Sigmoid colon (tissue), 4 donors: ENCODE data around the gene HNRNPA0.

Source experiments
- EP300 ChIP-seq, 4 donors: sonication (generic); formaldehyde crosslinking; IDR thresholded peaks; one replicate each; pipeline ENCODE4 v1.6.1; 2017; ENCODE audit warnings: antibody characterized with exemption in 4 of 4
- POLR2A ChIP-seq, 2 donors: fragments of 450-650 bp; IDR thresholded peaks; one replicate each; pipeline ENCODE4 v1.6.1; 2016; ENCODE audit warnings: antibody characterized with exemption in 2 of 2, mild to moderate bottlenecking in 2 of 2, moderate library complexity in 2 of 2
- POLR2AphosphoS5 ChIP-seq, 4 donors: sonication (generic); formaldehyde crosslinking; IDR thresholded peaks; one replicate each; pipeline ENCODE4 v1.6.1; 2017; ENCODE audit warnings: antibody characterized with exemption in 4 of 4
- TF ChIP-seq, protein P1 (sequence below), 4 experiments: fragments of 450-650 bp in 3 of 4; fragments of 200-600 bp in 1 of 4; IDR thresholded peaks; one replicate each; pipeline ENCODE4 v1.5.1; 2016 to 2019; ENCODE audit warnings: antibody characterized with exemption in 4 of 4, mild to moderate bottlenecking in 3 of 4, moderate library complexity in 2 of 4

DNA sequence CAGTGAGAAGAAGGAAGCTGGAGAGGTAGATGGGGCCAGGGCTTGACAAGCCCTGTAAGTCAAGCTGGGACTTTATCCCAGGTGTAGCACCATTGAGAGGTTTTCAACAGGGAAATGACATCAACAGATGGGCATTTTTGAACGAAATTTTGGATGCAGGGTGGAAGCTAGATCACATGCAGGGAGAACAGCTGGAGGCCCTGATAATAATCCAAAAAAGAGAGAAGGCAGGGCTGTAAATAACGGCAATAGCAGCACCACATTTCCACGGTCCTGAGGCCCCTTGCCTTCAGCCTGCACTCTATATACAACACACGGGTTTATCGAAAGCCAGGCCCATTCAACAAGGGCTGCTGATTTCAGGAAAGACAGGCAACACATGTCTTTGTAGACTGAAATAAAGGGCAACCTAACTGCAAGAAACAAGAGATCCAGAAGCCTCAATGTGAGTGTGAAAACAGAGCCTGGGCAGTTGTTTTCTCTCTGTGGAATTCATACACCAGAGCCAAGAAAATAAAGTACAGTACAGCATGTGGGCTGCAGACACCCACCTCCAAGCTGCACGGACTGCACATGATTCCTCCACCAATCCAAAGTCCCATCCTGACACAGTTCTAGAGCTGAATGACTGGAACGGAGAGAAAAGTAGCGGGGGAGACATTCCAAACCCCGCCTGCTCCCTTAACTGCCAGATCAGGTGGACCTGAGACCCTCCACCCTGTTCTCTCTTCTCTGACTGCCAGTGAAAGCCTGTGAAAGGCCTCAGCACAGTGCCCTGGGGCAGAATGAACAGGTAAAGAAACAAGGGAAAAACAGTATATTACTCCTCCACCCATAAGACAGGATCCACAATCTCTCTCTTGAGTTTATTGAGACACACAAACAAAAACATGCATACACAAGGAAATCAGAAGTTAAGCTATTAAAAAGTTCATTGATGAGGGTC, 54.6 kb downstream of the HNRNPA0 start:
- no peak for TF ChIP-seq POLR2AphosphoS5 (IDR thresholded peaks at IDR 0.05)
- TF ChIP-seq, protein P1, sequence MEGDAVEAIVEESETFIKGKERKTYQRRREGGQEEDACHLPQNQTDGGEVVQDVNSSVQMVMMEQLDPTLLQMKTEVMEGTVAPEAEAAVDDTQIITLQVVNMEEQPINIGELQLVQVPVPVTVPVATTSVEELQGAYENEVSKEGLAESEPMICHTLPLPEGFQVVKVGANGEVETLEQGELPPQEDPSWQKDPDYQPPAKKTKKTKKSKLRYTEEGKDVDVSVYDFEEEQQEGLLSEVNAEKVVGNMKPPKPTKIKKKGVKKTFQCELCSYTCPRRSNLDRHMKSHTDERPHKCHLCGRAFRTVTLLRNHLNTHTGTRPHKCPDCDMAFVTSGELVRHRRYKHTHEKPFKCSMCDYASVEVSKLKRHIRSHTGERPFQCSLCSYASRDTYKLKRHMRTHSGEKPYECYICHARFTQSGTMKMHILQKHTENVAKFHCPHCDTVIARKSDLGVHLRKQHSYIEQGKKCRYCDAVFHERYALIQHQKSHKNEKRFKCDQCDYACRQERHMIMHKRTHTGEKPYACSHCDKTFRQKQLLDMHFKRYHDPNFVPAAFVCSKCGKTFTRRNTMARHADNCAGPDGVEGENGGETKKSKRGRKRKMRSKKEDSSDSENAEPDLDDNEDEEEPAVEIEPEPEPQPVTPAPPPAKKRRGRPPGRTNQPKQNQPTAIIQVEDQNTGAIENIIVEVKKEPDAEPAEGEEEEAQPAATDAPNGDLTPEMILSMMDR (IDR thresholded peaks at IDR 0.05): no peak
- no peak for TF ChIP-seq POLR2A (IDR thresholded peaks at IDR 0.05)
- TF ChIP-seq EP300 (IDR thresholded peaks at IDR 0.05): no peak
